Psoas muscle (tissue), 8 donors: ENCODE measurements around the gene CIROP. TPM values are rescaled to one million over a fixed set of nuclear protein-coding genes. Genes with fewer than 3 reads are reported as not detected.

ENCODE experiments used
- ATAC-seq, 4 donors: fragments of 200-7000 bp; cut with Tn5 transposase; one replicate each; pipeline ENCODE4 v1.9.1; 2020; ENCODE audit warnings: moderate library complexity in 3 of 4, mild to moderate bottlenecking in 2 of 4
- DNase-seq, 2 donors: peaks; one replicate each; pipeline ENCODE4 v3.0.0-alpha.2; 2020
- H3K27ac ChIP-seq: fragments of 200-600 bp; one replicate; pipeline ENCODE4 v1.8.0; 2022
- H3K27me3 ChIP-seq, 3 donors: fragments of 200-600 bp in 1 of 3; one replicate each; pipeline versions ENCODE4 v1.6.1 to v1.8.0; 2013 to 2022; ENCODE audit warnings: low read length in 2 of 3, mild to moderate bottlenecking in 2 of 3, moderate library complexity in 1 of 3; ENCODE audit not compliant: insufficient read depth in 3 of 3
- H3K36me3 ChIP-seq, 2 donors: fragments of 200-600 bp in 1 of 2; one replicate each; pipeline versions ENCODE4 v1.6.1 to v1.8.0; 2013 to 2022; ENCODE audit warnings: low read depth in 1 of 2, mild to moderate bottlenecking in 1 of 2, moderate library complexity in 1 of 2; ENCODE audit not compliant: insufficient read depth in 1 of 2
- H3K4me1 ChIP-seq: fragments of 200-600 bp; one replicate; pipeline ENCODE4 v1.8.0; 2022
- H3K4me3 ChIP-seq: fragments of 200-600 bp; one replicate; pipeline ENCODE4 v1.8.0; 2022; ENCODE audit warnings: mild to moderate bottlenecking
- H3K9me3 ChIP-seq: fragments of 200-600 bp; one replicate; pipeline ENCODE4 v1.8.0; 2022
- WGBS, 3 donors: extraction: QIAGEN DNeasy Blood & Tissue Kit; methylation state at CpG; one replicate each; pipeline versions ENCODE4 v1.1.6 to v1.1.7; 2013; 5-methylcytosine and 5-hydroxymethylcytosine counted together
- intact Hi-C, 2 donors: fragments of 100-400 bp; cut with DNase I; formaldehyde crosslinking; loops; one replicate each; pipeline versions ENCODE4 v1.11.0 to v1.14.2; 2022
- polyA plus RNA-seq, 3 donors: library from polyadenylated mRNA; stranded (reverse); fragments of 200-250 nt; gene quantifications; one replicate each; pipeline ENCODE4 v1.2.3, GENCODE V29; 2013
- total RNA-seq, 4 donors: library from RNA; stranded (reverse); fragmentation: NEBNext Ultra II Directional in 2 of 4; extraction: Animal tissue kit (Norgen Biotek cat#: 25700) in 2 of 4; gene quantifications; one replicate each; pipeline versions ENCODE4 v1.2.1 to v1.2.4, GENCODE V29; 2021 to 2023
- TF ChIP-seq, protein P1 (sequence below): fragments of 200-600 bp; IDR thresholded peaks from one replicate; pipeline ENCODE4 v1.8.0; 2022; ENCODE audit warnings: antibody characterized with exemption
- donor health status: healthy with polysubstance abuse.
- donor health status: DM: no; HTN: no; CAD: no; lungs with moderate emphysema.
- donor health status: Bipolar disorder and iron deficiency.
- donor health status: healthy.
- donor health status: DM: yes; HTN: yes; CAD: no.
- donor health status: DM: no; HTN: no; CAD: no.
- donor health status: DM: no; HTN: no; CAD: no.
- donor health status: DM: yes; HTN: yes; CAD: no.

CIROP gene
- total and polyA plus RNA-seq, 7 donors = 0.03 TPM; not detected in 6

DNA sequence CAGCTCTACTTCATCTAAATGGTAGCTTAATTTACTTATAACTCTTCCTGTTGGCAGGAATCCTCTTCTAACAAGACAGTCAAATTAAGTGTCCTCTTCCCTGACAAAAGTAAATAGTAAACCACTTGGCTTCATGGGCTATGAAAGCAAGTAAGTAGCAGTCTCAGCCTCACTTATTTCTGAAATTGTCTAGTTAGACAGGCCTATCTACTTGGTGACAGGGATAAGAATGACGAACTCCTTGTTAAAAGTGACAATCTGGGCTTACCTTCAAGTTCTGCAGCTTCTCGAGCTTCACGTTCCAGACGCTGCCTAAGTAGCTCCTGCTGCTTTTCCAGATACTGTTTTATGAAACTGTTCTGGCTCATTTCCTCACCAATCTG is 14.5 kb downstream of the CIROP start:
- H3K27me3 ChIP-seq = no peaks in the 10 kb centered on the region
- peaks cover 16% of the 10 kb centered on the region for H3K4me1 ChIP-seq
- no peaks in the 10 kb centered on the region for H3K9me3 ChIP-seq
- DNase-seq (no peak), ATAC-seq (no peak)
- TF ChIP-seq, protein P1, sequence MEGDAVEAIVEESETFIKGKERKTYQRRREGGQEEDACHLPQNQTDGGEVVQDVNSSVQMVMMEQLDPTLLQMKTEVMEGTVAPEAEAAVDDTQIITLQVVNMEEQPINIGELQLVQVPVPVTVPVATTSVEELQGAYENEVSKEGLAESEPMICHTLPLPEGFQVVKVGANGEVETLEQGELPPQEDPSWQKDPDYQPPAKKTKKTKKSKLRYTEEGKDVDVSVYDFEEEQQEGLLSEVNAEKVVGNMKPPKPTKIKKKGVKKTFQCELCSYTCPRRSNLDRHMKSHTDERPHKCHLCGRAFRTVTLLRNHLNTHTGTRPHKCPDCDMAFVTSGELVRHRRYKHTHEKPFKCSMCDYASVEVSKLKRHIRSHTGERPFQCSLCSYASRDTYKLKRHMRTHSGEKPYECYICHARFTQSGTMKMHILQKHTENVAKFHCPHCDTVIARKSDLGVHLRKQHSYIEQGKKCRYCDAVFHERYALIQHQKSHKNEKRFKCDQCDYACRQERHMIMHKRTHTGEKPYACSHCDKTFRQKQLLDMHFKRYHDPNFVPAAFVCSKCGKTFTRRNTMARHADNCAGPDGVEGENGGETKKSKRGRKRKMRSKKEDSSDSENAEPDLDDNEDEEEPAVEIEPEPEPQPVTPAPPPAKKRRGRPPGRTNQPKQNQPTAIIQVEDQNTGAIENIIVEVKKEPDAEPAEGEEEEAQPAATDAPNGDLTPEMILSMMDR = no peak
- H3K27ac ChIP-seq = no peak overlapping the region
- H3K4me3 ChIP-seq = no peak overlapping the region
- intact Hi-C loops = no loop called here
- peaks cover 18 to 85% of the 10 kb centered on the region in 2 donors for H3K36me3 ChIP-seq
- WGBS, 3 donors = 65 to 75% (median 73%) methylated on average over 4 of the region's 4 CpGs

DNA sequence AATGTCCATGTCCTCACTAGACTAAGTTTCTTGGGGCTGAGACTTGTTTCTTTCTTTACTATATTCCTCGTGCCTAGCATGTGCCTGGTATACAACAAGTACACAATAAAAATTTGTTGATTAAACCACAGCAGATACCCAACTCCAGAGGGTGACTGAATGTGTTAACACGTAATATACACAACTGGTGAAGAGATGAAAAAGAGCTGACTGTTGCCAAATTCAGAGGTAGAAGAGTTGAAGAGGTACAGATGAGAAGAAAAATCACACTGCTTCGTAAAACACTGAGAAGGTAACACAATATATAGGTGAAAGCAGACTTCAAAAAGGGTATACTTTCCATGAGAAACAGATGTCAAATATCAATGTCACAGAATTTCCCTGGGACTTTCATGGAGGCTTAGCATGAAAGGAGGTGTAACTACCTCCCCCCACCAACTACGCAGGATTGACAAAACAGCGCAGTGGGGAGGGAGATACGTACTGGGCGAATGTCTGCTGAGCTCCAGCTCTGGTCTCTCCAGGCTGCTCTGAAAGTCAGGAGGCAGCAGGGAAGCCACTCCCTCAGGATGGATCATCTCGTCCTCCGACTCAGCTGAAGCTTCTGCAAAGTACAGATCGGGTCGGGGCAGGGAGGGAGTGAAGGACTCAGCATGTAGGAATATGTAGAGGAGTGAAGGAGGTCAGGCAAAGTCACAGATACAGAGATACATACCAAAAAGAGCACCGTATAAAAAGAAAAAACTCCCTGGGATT is 15.1 kb downstream of the CIROP start:
- no peak for DNase-seq
- Histone ChIP-seq H3K9me3 (no peaks in the 10 kb centered on the region), H3K4me3 (no peak overlapping the region), H3K36me3 (peaks cover 18 to 91% of the 10 kb centered on the region in 2 donors), H3K27me3 (no peaks in the 10 kb centered on the region), H3K4me1 (peaks cover 16% of the 10 kb centered on the region), H3K27ac (no peak overlapping the region)
- intact Hi-C loops = no loop called here
- no peak for ATAC-seq
- 86 to 89% (median 89%) methylated on average over 12 of the region's 12 CpGs for WGBS, 3 donors
- TF ChIP-seq, protein P1 = no peak

DNA sequence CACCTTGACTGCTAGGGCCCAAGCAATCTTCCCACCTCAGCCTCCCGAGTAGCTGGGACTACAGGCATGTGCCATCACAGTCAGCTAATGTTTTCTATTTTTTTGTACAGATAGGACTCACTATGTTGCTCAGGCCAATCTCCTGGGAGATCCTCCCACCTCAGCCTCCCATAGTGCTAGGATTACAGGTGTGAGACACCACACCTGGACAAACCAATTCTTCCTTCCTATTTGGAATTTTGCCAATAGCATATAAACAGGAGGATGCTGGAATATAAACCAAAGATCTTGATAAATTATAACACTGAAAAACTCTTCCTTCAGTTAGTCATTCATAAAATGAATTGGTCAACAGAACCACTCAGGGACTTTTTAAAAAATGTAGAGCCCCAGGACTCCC is 18.2 kb downstream of the CIROP start:
- H3K36me3 ChIP-seq = peaks cover 14 to 100% of the 10 kb centered on the region in 2 donors
- ATAC-seq = no peak
- H3K4me1 ChIP-seq = no peaks in the 10 kb centered on the region
- no peak overlapping the region for H3K4me3 ChIP-seq
- no peak for DNase-seq
- 88 to 92% (median 91%) methylated on average over 1 of the region's 1 CpG for WGBS, 3 donors
- no peaks in the 10 kb centered on the region for H3K27me3 ChIP-seq
- TF ChIP-seq, protein P1 = no peak
- no peaks in the 10 kb centered on the region for H3K9me3 ChIP-seq
- H3K27ac ChIP-seq = no peak overlapping the region
- intact Hi-C loops = no loop called here

- Histone ChIP-seq H3K27ac (no peak overlapping the region), H3K27me3 (no peaks in the 10 kb centered on the region), H3K4me1 (no peaks in the 10 kb centered on the region), H3K36me3 (peaks cover 11 to 100% of the 10 kb centered on the region in 2 donors), H3K4me3 (no peak overlapping the region), H3K9me3 (no peaks in the 10 kb centered on the region)
- intact Hi-C loops = no loop called here
- TF ChIP-seq, protein P1 = no peak
- ATAC-seq = no peak
- WGBS, 3 donors = 81 to 86% (median 82%) methylated on average over 3 of the region's 3 CpGs
- DNase-seq = no peak
Observed at GRCh38 chr14:23085458-23085857, 19.3 kb downstream of the CIROP start.

GRCh38 chr14:23080474-23080873 is 24.3 kb downstream of the CIROP start:
- Histone ChIP-seq H3K36me3 (peaks cover 27 to 100% of the 10 kb centered on the region in 2 donors), H3K27me3 (no peaks in the 10 kb centered on the region), H3K4me3 (no peak overlapping the region), H3K9me3 (no peaks in the 10 kb centered on the region), H3K4me1 (peaks cover 30% of the 10 kb centered on the region), H3K27ac (no peak overlapping the region)
- 78 to 95% (median 86%) methylated on average over 1 of the region's 1 CpG for WGBS, 3 donors
- DNase-seq (no peak), ATAC-seq (no peak)
- TF ChIP-seq, protein P1 = no peak
- intact Hi-C loops = no loop called here
